Naive thymus-derived CD4-positive, alpha-beta T cell (primary cell): Measurements from ENCODE around the gene EIF1AD. TPM values are rescaled to one million over a fixed set of nuclear protein-coding genes. Genes with fewer than 3 reads are reported as not detected.

Source experiments
- ATAC-seq: fragments of 150-1000 bp; cut with Tn5 transposase; 2 replicates; pipeline ENCODE4 v1.10.0; 2021; ENCODE audit warnings: mild to moderate bottlenecking, moderate library complexity
- CTCF ChIA-PET: fragments of 350-600 bp; sonication (Branson Sonifier 250); formaldehyde crosslinking; loops from one replicate; lab custom pipeline; 2021; ENCODE audit warnings: antibody characterized with exemption; lab: Charles Lee
- POLR2A ChIA-PET: fragments of 350-600 bp; sonication (Branson Sonifier 250); formaldehyde crosslinking; loops from one replicate; lab custom pipeline; 2021; ENCODE audit warnings: antibody characterized with exemption, inconsistent platforms; lab: Charles Lee
- DNase-seq, 9 donors: peaks; one replicate each; pipeline versions ENCODE4 v3.0.0 to v3.0.0-alpha.2; 2020 to 2022; ENCODE audit warnings: mixed read lengths in 1 of 9
- H3K27ac ChIP-seq: one replicate; pipeline ENCODE4 v1.7.0; 2013; ENCODE audit warnings: mild to moderate bottlenecking, low read depth, low read length, moderate library complexity
- H3K27me3 ChIP-seq, 2 donors: one replicate each; pipeline ENCODE4 v1.7.0; 2013; ENCODE audit warnings: low read length in 2 of 2, mild to moderate bottlenecking in 2 of 2, moderate library complexity in 2 of 2; ENCODE audit not compliant: control insufficient read depth in 2 of 2, insufficient read depth in 2 of 2
- H3K36me3 ChIP-seq, 3 experiments: 1 replicate in 2 of 3; 2 replicates in 1 of 3; pipeline ENCODE4 v1.7.0; 2013; ENCODE audit warnings: low read length in 3 of 3, mild to moderate bottlenecking in 3 of 3, moderate library complexity in 1 of 3; ENCODE audit not compliant: insufficient read depth in 3 of 3, control insufficient read depth in 2 of 3
- H3K4me1 ChIP-seq, 2 donors: one replicate each; pipeline ENCODE4 v1.7.0; 2013; ENCODE audit warnings: low read length in 2 of 2, mild to moderate bottlenecking in 2 of 2, moderate library complexity in 1 of 2; ENCODE audit not compliant: control insufficient read depth in 2 of 2, insufficient read depth in 2 of 2
- H3K4me3 ChIP-seq: 2 replicates; pipeline ENCODE4 v1.7.0; 2013; ENCODE audit warnings: mild to moderate bottlenecking, low read length
- H3K9me3 ChIP-seq, 3 experiments: 1 replicate in 2 of 3; 2 replicates in 1 of 3; pipeline ENCODE4 v1.7.0; 2013; ENCODE audit warnings: low read length in 3 of 3; ENCODE audit not compliant: control insufficient read depth in 2 of 3
- H3K27ac Mint-ChIP-seq, 9 donors: one replicate each; pipeline ENCODE4 v1.8.0; 2020 to 2022; ENCODE audit warnings: mixed read lengths in 9 of 9, mild to moderate bottlenecking in 8 of 9, moderate library complexity in 5 of 9, inconsistent platforms in 2 of 9
- H3K27me3 Mint-ChIP-seq, 5 donors: one replicate each; pipeline ENCODE4 v1.8.0; 2021 to 2022; ENCODE audit warnings: mixed read lengths in 5 of 5, mild to moderate bottlenecking in 1 of 5
- H3K36me3 Mint-ChIP-seq, 5 donors: one replicate each; pipeline ENCODE4 v1.8.0; 2020 to 2022; ENCODE audit warnings: mixed read lengths in 5 of 5, mild to moderate bottlenecking in 3 of 5, inconsistent platforms in 1 of 5
- H3K4me1 Mint-ChIP-seq, 7 donors: one replicate each; pipeline ENCODE4 v1.8.0; 2020 to 2022; ENCODE audit warnings: mixed read lengths in 7 of 7, mild to moderate bottlenecking in 3 of 7, inconsistent platforms in 1 of 7
- H3K4me3 Mint-ChIP-seq, 10 donors: one replicate each; pipeline ENCODE4 v1.8.0; 2020 to 2022; ENCODE audit warnings: mild to moderate bottlenecking in 10 of 10, mixed read lengths in 10 of 10, moderate library complexity in 6 of 10, inconsistent platforms in 2 of 10
- H3K9me3 Mint-ChIP-seq, 11 donors: one replicate each; pipeline ENCODE4 v1.8.0; 2020 to 2022; ENCODE audit warnings: mixed read lengths in 11 of 11, mild to moderate bottlenecking in 4 of 11, inconsistent platforms in 1 of 11, moderate library complexity in 1 of 11
- intact Hi-C, 2 donors: fragments of 100-400 bp; cut with micrococcal nuclease; formaldehyde crosslinking; loops; one replicate each; pipeline ENCODE4 v1.15.1; 2023
- polyA plus RNA-seq, 2 donors: library from polyadenylated mRNA; unstranded; fragments of 300-500 nt; fragmentation: Illumina TruSeq; gene quantifications; one replicate each; pipeline ENCODE4 v1.2.3, GENCODE V29; 2021
- total RNA-seq, 6 experiments: library from RNA in 5 of 6; stranded (reverse) in 5 of 6; gene quantifications; 1 replicate in 5 of 6; 2 replicates in 1 of 6; pipeline ENCODE4 v1.2.3 and lab custom pipeline; 2021 to 2026

The EIF1AD gene
- total and polyA plus RNA-seq, 7 experiments from 2014 or later, result 17.7 to 114 (median 58.2) TPM

- peaks cover 11 to 38% (median 22%) of the 10 kb centered on the region in 5 donors for H3K36me3 Mint-ChIP-seq
- CTCF ChIA-PET, result no interaction called here
- Histone ChIP-seq H3K27ac (no peak overlapping the region), H3K4me1 (peaks cover 5 to 7% of the 10 kb centered on the region in 2 donors), H3K36me3 (peaks cover 5 to 49% (median 23%) of the 10 kb centered on the region in 3 experiments), H3K9me3 (no peaks in the 10 kb centered on the region), H3K4me3 (no peak overlapping the region), H3K27me3 (no peaks in the 10 kb centered on the region)
- peaks cover 15 to 47% (median 35%) of the 10 kb centered on the region in 7 donors for H3K4me1 Mint-ChIP-seq
- no peaks in the 10 kb centered on the region for H3K27me3 Mint-ChIP-seq
- peak overlapping the region in 3 of 9 donors; percentile 20 to 77 (median 24) for H3K27ac Mint-ChIP-seq
- ATAC-seq (no peak), DNase-seq (no peak)
- peaks cover 0 to 2% (median 0%) of the 10 kb centered on the region in 11 donors for H3K9me3 Mint-ChIP-seq
- peak overlapping the region in 1 of 10 donors; percentile 30 for H3K4me3 Mint-ChIP-seq
- POLR2A ChIA-PET, result no interaction called here
- intact Hi-C loops, result no loop called here
Observed at GRCh38 chr11:65997286-65997685, 4.7 kb downstream of the EIF1AD start.

GRCh38 chr11:65992056-65992455 is 9.9 kb downstream of the EIF1AD start:
- Mint-ChIP-seq H3K27me3 (no peaks in the 10 kb centered on the region), H3K4me1 (peaks cover 2 to 10% (median 7%) of the 10 kb centered on the region in 7 donors), H3K36me3 (peaks cover 4 to 10% (median 5%) of the 10 kb centered on the region in 5 donors), H3K9me3 (peaks cover 0 to 2% (median 0%) of the 10 kb centered on the region in 11 donors), H3K27ac (peak overlapping the region in 3 of 9 donors; percentile 24 to 56 (median 50)), H3K4me3 (no peak overlapping the region)
- no peaks in the 10 kb centered on the region for H3K4me1 ChIP-seq
- intact Hi-C loops, result no loop called here
- no peak overlapping the region for H3K4me3 ChIP-seq
- CTCF ChIA-PET, result interaction anchor here (0.6 to 8.8 kb wide), 6 partner anchors 30 to 582 kb away, joined by 3 to 85 read pairs (median 4); partner anchors contain the start of genes FIBP and KAT5
- H3K27ac ChIP-seq, result no peak overlapping the region
- peaks cover 0 to 9% (median 0%) of the 10 kb centered on the region in 3 experiments for H3K36me3 ChIP-seq
- DNase-seq (no peak), ATAC-seq (no peak)
- POLR2A ChIA-PET, result interaction anchor here (0.7 to 1.5 kb wide), 6 partner anchors 20 to 500 kb away, joined by 3 to 4 read pairs (median 3); partner anchors contain the start of genes CCDC85B and CST6
- no peaks in the 10 kb centered on the region for H3K27me3 ChIP-seq
- no peaks in the 10 kb centered on the region for H3K9me3 ChIP-seq

GRCh38 chr11:65988791-65989592 is 13.0 kb downstream of the EIF1AD start:
- peaks cover 0 to 3% (median 0%) of the 10 kb centered on the region in 5 donors for H3K36me3 Mint-ChIP-seq
- ChIA-PET CTCF (interaction anchor here (0.6 to 8.8 kb wide), 11 partner anchors 29 to 277 kb away, joined by 3 to 85 read pairs (median 3); partner anchors contain the start of genes CCDC85B, FIBP and KAT5), POLR2A (interaction anchor here (1.2 to 1.5 kb wide), 3 partner anchors 98 to 277 kb away, joined by 4 to 5 read pairs (median 4); partner anchors contain the start of genes CCDC85B and KAT5)
- peak overlapping the region; percentile 0 to 90 (median 74) for H3K27ac Mint-ChIP-seq
- no peaks in the 10 kb centered on the region for H3K27me3 Mint-ChIP-seq
- intact Hi-C loops, result loop anchor here (1.0 to 2.0 kb wide), 16 partner anchors 13 to 363 kb away; partner anchors contain the start of genes AP5B1 (in 2 of the 2), CFL1 (in 2 of the 2), FIBP (in 2 of the 2) and BANF1 (in 1 of the 2)
- no peaks in the 10 kb centered on the region for H3K4me1 ChIP-seq
- no peaks in the 10 kb centered on the region for H3K36me3 ChIP-seq
- peak; percentile 100 for ATAC-seq
- no peaks in the 10 kb centered on the region for H3K9me3 ChIP-seq
- H3K4me3 ChIP-seq, result no peak overlapping the region
- H3K4me1 Mint-ChIP-seq, result peaks cover 5 to 7% (median 6%) of the 10 kb centered on the region in 7 donors
- DNase-seq, result peak; percentile 66 to 95 (median 91)
- H3K4me3 Mint-ChIP-seq, result no peak overlapping the region
- H3K27me3 ChIP-seq, result no peaks in the 10 kb centered on the region
- peaks cover 0 to 2% (median 0%) of the 10 kb centered on the region in 11 donors for H3K9me3 Mint-ChIP-seq
- H3K27ac ChIP-seq, result no peak overlapping the region

GRCh38 chr11:65987336-65987735 is 14.6 kb downstream of the EIF1AD start:
- intact Hi-C loops, result no loop called here
- Mint-ChIP-seq H3K9me3 (peaks cover 0 to 2% (median 0%) of the 10 kb centered on the region in 11 donors), H3K27ac (no peak overlapping the region), H3K27me3 (no peaks in the 10 kb centered on the region), H3K4me3 (no peak overlapping the region), H3K36me3 (peaks cover 0 to 1% (median 0%) of the 10 kb centered on the region in 5 donors), H3K4me1 (peaks cover 5 to 7% (median 6%) of the 10 kb centered on the region in 7 donors)
- ChIA-PET POLR2A (interaction anchor here (1.3 to 1.5 kb wide), 2 partner anchors 103 to 275 kb away, joined by 4 read pairs; partner anchors contain the start of gene KAT5), CTCF (interaction anchor here (8.8 kb wide), 1 partner anchor 102 kb away, joined by 85 read pairs; no protein-coding TSS in a partner anchor)
- Histone ChIP-seq H3K27me3 (no peaks in the 10 kb centered on the region), H3K27ac (no peak overlapping the region), H3K36me3 (no peaks in the 10 kb centered on the region), H3K4me1 (no peaks in the 10 kb centered on the region), H3K4me3 (no peak overlapping the region), H3K9me3 (no peaks in the 10 kb centered on the region)
- DNase-seq, result no peak
- ATAC-seq, result no peak

- peaks cover 0 to 12% (median 0%) of the 10 kb centered on the region in 3 experiments for H3K36me3 ChIP-seq
- no peak overlapping the region for H3K4me3 Mint-ChIP-seq
- peaks cover 0 to 2% (median 0%) of the 10 kb centered on the region in 11 donors for H3K9me3 Mint-ChIP-seq
- H3K27ac Mint-ChIP-seq, result no peak overlapping the region
- ChIA-PET CTCF (interaction anchor here (1.0 kb wide), 1 partner anchor 100 kb away, joined by 3 read pairs; no protein-coding TSS in a partner anchor), POLR2A (interaction anchor here (1.3 kb wide), 1 partner anchor 26 kb away, joined by 3 read pairs; no protein-coding TSS in a partner anchor)
- no peaks in the 10 kb centered on the region for H3K4me1 ChIP-seq
- no peaks in the 10 kb centered on the region for H3K9me3 ChIP-seq
- ATAC-seq (no peak), DNase-seq (no peak)
- peaks cover 0 to 6% (median 0%) of the 10 kb centered on the region in 7 donors for H3K4me1 Mint-ChIP-seq
- no peak overlapping the region for H3K4me3 ChIP-seq
- H3K27me3 Mint-ChIP-seq, result no peaks in the 10 kb centered on the region
- no peak overlapping the region for H3K27ac ChIP-seq
- intact Hi-C loops, result no loop called here
- H3K27me3 ChIP-seq, result no peaks in the 10 kb centered on the region
- peaks cover 0 to 6% (median 0%) of the 10 kb centered on the region in 5 donors for H3K36me3 Mint-ChIP-seq
Observed at GRCh38 chr11:65983589-65983987, 18.4 kb downstream of the EIF1AD start.

- intact Hi-C loops, result no loop called here
- H3K27ac Mint-ChIP-seq, result no peak overlapping the region
- Histone ChIP-seq H3K27ac (no peak overlapping the region), H3K36me3 (peaks cover 0 to 17% (median 0%) of the 10 kb centered on the region in 3 experiments), H3K27me3 (no peaks in the 10 kb centered on the region), H3K9me3 (no peaks in the 10 kb centered on the region), H3K4me1 (no peaks in the 10 kb centered on the region), H3K4me3 (no peak overlapping the region)
- CTCF ChIA-PET, result interaction anchor here (1.0 kb wide), 1 partner anchor 99 kb away, joined by 3 read pairs; no protein-coding TSS in a partner anchor
- peaks cover 0 to 2% (median 0%) of the 10 kb centered on the region in 11 donors for H3K9me3 Mint-ChIP-seq
- no peak overlapping the region for H3K4me3 Mint-ChIP-seq
- no peaks in the 10 kb centered on the region for H3K27me3 Mint-ChIP-seq
- ATAC-seq (no peak), DNase-seq (no peak)
- H3K36me3 Mint-ChIP-seq, result peaks cover 0 to 10% (median 0%) of the 10 kb centered on the region in 5 donors
- POLR2A ChIA-PET, result no interaction called here
- peaks cover 0 to 5% (median 0%) of the 10 kb centered on the region in 7 donors for H3K4me1 Mint-ChIP-seq
Observed at GRCh38 chr11:65982824-65983588, 19.0 kb downstream of the EIF1AD start.
